A549 (cell line): ENCODE data around the gene GNRHR.
A peak's percentile ranks its signal among the peaks of the same experiment; 100 is the strongest.

Experiments used
- CEBPB ChIP-seq, 2 experiments: fragments of >200 bp in 1 of 2; sonication (Bioruptor Twin) in 1 of 2; formaldehyde crosslinking in 1 of 2; IDR thresholded peaks; 2 replicates each; pipeline ENCODE4 v1.6.1; 2012 to 2016
- HDAC2 ChIP-seq: fragments of 200-600 bp; sonication (generic); IDR thresholded peaks from 2 replicates; pipeline ENCODE4 v1.6.1; 2016
- HOXB5 ChIP-seq: fragments of 250-450 bp; sonication (Bioruptor Pico); IDR thresholded peaks from 2 replicates; pipeline ENCODE4 v1.5.0; 2020; ENCODE audit warnings: mild to moderate bottlenecking, moderate library complexity
- MAFK ChIP-seq: fragments of 450-650 bp; IDR thresholded peaks from 2 replicates; pipeline ENCODE4 v1.6.1; 2014; ENCODE audit not compliant: partially characterized antibody
- MYC ChIP-seq: IDR thresholded peaks from 2 replicates; pipeline ENCODE4 v1.6.1; 2012; ENCODE audit warnings: mild to moderate bottlenecking, inconsistent platforms, low read length, improper control_type of control experiment, borderline replicate concordance
- NPAS2 ChIP-seq: fragments of 250-450 bp; sonication (Bioruptor Pico); IDR thresholded peaks from 2 replicates; pipeline ENCODE4 v1.8.0; 2022; ENCODE audit warnings: mild to moderate bottlenecking, moderate library complexity, borderline replicate concordance
- POLR2A ChIP-seq: IDR thresholded peaks from 2 replicates; pipeline ENCODE4 v1.6.1; 2012; ENCODE audit warnings: mild to moderate bottlenecking, low read length
- SMC3 ChIP-seq: fragments of >200 bp; sonication (Bioruptor Twin); formaldehyde crosslinking; IDR thresholded peaks from 3 replicates; pipeline ENCODE4 v1.6.1; 2018; ENCODE audit warnings: inconsistent platforms
- TF ChIP-seq, protein P1 (sequence below): fragments of >200 bp; sonication (Bioruptor Twin); formaldehyde crosslinking; IDR thresholded peaks from 3 replicates; pipeline ENCODE4 v1.5.1; 2016
- TF ChIP-seq, protein P2 (sequence below): fragments of 250-450 bp; sonication (Bioruptor Pico); IDR thresholded peaks from 2 replicates; pipeline ENCODE4 v1.5.0; 2021; ENCODE audit warnings: mild to moderate bottlenecking, moderate library complexity, borderline replicate concordance

- no peak for TF ChIP-seq CEBPB (IDR thresholded peaks at IDR 0.05)
- peak; percentile 93 for TF ChIP-seq HOXB5 (CRISPR knock-in tag)
- no peak for TF ChIP-seq MYC
- no peak for TF ChIP-seq SMC3
- TF ChIP-seq, protein P1, sequence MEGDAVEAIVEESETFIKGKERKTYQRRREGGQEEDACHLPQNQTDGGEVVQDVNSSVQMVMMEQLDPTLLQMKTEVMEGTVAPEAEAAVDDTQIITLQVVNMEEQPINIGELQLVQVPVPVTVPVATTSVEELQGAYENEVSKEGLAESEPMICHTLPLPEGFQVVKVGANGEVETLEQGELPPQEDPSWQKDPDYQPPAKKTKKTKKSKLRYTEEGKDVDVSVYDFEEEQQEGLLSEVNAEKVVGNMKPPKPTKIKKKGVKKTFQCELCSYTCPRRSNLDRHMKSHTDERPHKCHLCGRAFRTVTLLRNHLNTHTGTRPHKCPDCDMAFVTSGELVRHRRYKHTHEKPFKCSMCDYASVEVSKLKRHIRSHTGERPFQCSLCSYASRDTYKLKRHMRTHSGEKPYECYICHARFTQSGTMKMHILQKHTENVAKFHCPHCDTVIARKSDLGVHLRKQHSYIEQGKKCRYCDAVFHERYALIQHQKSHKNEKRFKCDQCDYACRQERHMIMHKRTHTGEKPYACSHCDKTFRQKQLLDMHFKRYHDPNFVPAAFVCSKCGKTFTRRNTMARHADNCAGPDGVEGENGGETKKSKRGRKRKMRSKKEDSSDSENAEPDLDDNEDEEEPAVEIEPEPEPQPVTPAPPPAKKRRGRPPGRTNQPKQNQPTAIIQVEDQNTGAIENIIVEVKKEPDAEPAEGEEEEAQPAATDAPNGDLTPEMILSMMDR, result no peak
- TF ChIP-seq HDAC2, result no peak
- TF ChIP-seq, protein P2, sequence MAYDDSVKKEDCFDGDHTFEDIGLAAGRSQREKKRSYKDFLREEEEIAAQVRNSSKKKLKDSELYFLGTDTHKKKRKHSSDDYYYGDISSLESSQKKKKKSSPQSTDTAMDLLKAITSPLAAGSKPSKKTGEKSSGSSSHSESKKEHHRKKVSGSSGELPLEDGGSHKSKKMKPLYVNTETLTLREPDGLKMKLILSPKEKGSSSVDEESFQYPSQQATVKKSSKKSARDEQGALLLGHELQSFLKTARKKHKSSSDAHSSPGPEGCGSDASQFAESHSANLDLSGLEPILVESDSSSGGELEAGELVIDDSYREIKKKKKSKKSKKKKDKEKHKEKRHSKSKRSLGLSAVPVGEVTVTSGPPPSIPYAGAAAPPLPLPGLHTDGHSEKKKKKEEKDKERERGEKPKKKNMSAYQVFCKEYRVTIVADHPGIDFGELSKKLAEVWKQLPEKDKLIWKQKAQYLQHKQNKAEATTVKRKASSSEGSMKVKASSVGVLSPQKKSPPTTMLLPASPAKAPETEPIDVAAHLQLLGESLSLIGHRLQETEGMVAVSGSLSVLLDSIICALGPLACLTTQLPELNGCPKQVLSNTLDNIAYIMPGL (CRISPR knock-in tag), result no peak
- TF ChIP-seq MAFK, result no peak
- no peak for TF ChIP-seq POLR2A
- TF ChIP-seq NPAS2 (CRISPR knock-in tag), result no peak
Measured at GRCh38 chr4:67721770-67722597, 32.2 kb downstream of the GNRHR start.
